H1 (cell line): ENCODE results near the gene RIPPLY2. TPM values are rescaled to one million over a fixed set of nuclear protein-coding genes. Genes with fewer than 3 reads are reported as not detected.
"Not testable (repeated sequence)": the region's sequence is repeated elsewhere in the genome, so short reads cannot be mapped to it uniquely, and the experiment has no call there.

Experiments used
- CTCF ChIA-PET: fragments of 300-600 bp; sonication (Branson Sonifier 250); formaldehyde crosslinking; loops from one replicate; lab custom pipeline; 2021; ENCODE audit not compliant: partially characterized antibody; lab: Charles Lee
- POLR2A ChIA-PET: fragments of 300-600 bp; sonication (Branson Sonifier 250); formaldehyde crosslinking; loops from one replicate; lab custom pipeline; 2021; ENCODE audit warnings: inconsistent platforms; ENCODE audit not compliant: partially characterized antibody; lab: Charles Lee
- DNase-seq, 2 experiments: peaks; one replicate each; pipeline versions ENCODE4 v3.0.0 to v3.0.0-alpha.2; 2010 to 2022; ENCODE audit warnings: low spot score in 2 of 2, low read depth in 1 of 2, mixed read lengths in 1 of 2
- FAIRE-seq: peaks from 2 replicates; lab custom pipeline; 2011; peaks lifted over from hg19 to GRCh38; lab: Jason Lieb, UNC
- H2AFZ ChIP-seq: 2 replicates; pipeline ENCODE4 v1.8.1; 2012; ENCODE audit warnings: low read length, inconsistent platforms
- H2AK5ac ChIP-seq: 2 replicates; pipeline ENCODE4 v1.6.1; 2013; ENCODE audit warnings: low read depth, low read length
- H2BK120ac ChIP-seq: replicated peaks from 2 replicates; pipeline ENCODE3; 2013; ENCODE audit warnings: low read depth, low read length, inconsistent platforms
- H2BK12ac ChIP-seq: 2 replicates; pipeline ENCODE4 v1.6.1; 2013; ENCODE audit warnings: low read depth, low read length
- H2BK15ac ChIP-seq: 2 replicates; pipeline ENCODE4 v1.6.1; 2013; ENCODE audit warnings: low read length
- H2BK20ac ChIP-seq: 2 replicates; pipeline ENCODE4 v1.6.1; 2013; ENCODE audit warnings: low read length
- H2BK5ac ChIP-seq: 2 replicates; pipeline ENCODE4 v1.6.1; 2013; ENCODE audit warnings: low read depth, low read length
- H3K14ac ChIP-seq: 2 replicates; pipeline ENCODE4 v1.6.1; 2013; ENCODE audit warnings: inconsistent platforms; ENCODE audit not compliant: insufficient read length
- H3K18ac ChIP-seq: 2 replicates; pipeline ENCODE4 v1.6.1; 2013; ENCODE audit warnings: low read length; ENCODE audit errors: extremely low read depth
- H3K23ac ChIP-seq: 2 replicates; pipeline ENCODE4 v1.6.1; 2013; ENCODE audit warnings: inconsistent platforms; ENCODE audit not compliant: insufficient read length
- H3K23me2 ChIP-seq: 2 replicates; pipeline ENCODE4 v1.6.1; 2013; ENCODE audit warnings: low read depth, low read length
- H3K27ac ChIP-seq: 2 replicates; pipeline ENCODE4 v1.6.1; 2011; ENCODE audit warnings: low read depth, low read length, inconsistent platforms
- H3K27me3 ChIP-seq, 4 experiments: replicated peaks in 1 of 4; 1 replicate in 1 of 4; 2 replicates in 3 of 4; pipeline versions ENCODE4 v1.6.1 to v1.8.1; 2011 to 2013; ENCODE audit warnings: low read length in 3 of 4, mild to moderate bottlenecking in 3 of 4, inconsistent platforms in 2 of 4, mixed read lengths in 2 of 4, moderate library complexity in 1 of 4; ENCODE audit not compliant: control insufficient read depth in 3 of 4, insufficient read depth in 3 of 4; ENCODE audit errors: extremely low read depth in 1 of 4
- H3K36me3 ChIP-seq, 4 experiments: 2 replicates each; pipeline versions ENCODE4 v1.6.1 to v1.8.1; 2011 to 2013; ENCODE audit warnings: mild to moderate bottlenecking in 4 of 4, low read length in 3 of 4, moderate library complexity in 2 of 4, control low read depth in 1 of 4, inconsistent platforms in 1 of 4; ENCODE audit not compliant: insufficient read depth in 4 of 4, control insufficient read depth in 2 of 4
- H3K4ac ChIP-seq: replicated peaks from 2 replicates; pipeline ENCODE3; 2013; ENCODE audit warnings: low read length, low read depth, mixed read lengths, inconsistent platforms; ENCODE audit not compliant: insufficient read length
- H3K4me1 ChIP-seq, 4 experiments: replicated peaks in 1 of 4; 1 replicate in 1 of 4; 2 replicates in 3 of 4; pipeline versions ENCODE4 v1.6.1 to v1.8.1; 2011 to 2013; ENCODE audit warnings: low read length in 3 of 4, inconsistent platforms in 2 of 4, mixed read lengths in 1 of 4; ENCODE audit not compliant: insufficient read depth in 4 of 4, control insufficient read depth in 3 of 4
- H3K4me2 ChIP-seq, 2 experiments: 2 replicates each; pipeline versions ENCODE4 v1.6.1 to v1.8.1; 2011 to 2013; ENCODE audit warnings: low read depth in 2 of 2, low read length in 2 of 2, control low read depth in 1 of 2, inconsistent platforms in 1 of 2, mild to moderate bottlenecking in 1 of 2; ENCODE audit not compliant: insufficient read depth in 1 of 2
- H3K4me3 ChIP-seq, 4 experiments: fragments of 200-600, 300-600 bp in 1 of 4; sonication (generic), shearing (Covaris generic), sonication (Bioruptor Twin) in 1 of 4; 2 replicates each; pipeline versions ENCODE4 v1.5.1 to v1.8.1; 2011 to 2016; ENCODE audit warnings: low read length in 4 of 4, low read depth in 3 of 4, control low read depth in 2 of 4, inconsistent platforms in 2 of 4, mild to moderate bottlenecking in 2 of 4, mixed read lengths in 1 of 4, moderate library complexity in 1 of 4; ENCODE audit not compliant: insufficient read depth in 2 of 4; ENCODE audit errors: extremely low read depth in 1 of 4
- H3K56ac ChIP-seq: replicated peaks from 2 replicates; pipeline ENCODE3; 2013; ENCODE audit warnings: low read depth, mild to moderate bottlenecking, mixed read lengths, low read length, inconsistent platforms; ENCODE audit not compliant: insufficient read length
- H3K79me1 ChIP-seq: 2 replicates; pipeline ENCODE4 v1.6.1; 2013; ENCODE audit warnings: low read depth, low read length, control low read depth
- H3K79me2 ChIP-seq, 2 experiments: 2 replicates each; pipeline versions ENCODE4 v1.6.1 to v1.8.1; 2012 to 2013; ENCODE audit warnings: low read length in 2 of 2, mild to moderate bottlenecking in 2 of 2, inconsistent platforms in 1 of 2; ENCODE audit not compliant: insufficient read depth in 2 of 2, control insufficient read depth in 1 of 2
- H3K9ac ChIP-seq, 4 experiments: replicated peaks in 1 of 4; 1 replicate in 1 of 4; 2 replicates in 3 of 4; pipeline versions ENCODE4 v1.6.1 to v1.8.1; 2011 to 2013; ENCODE audit warnings: low read depth in 3 of 4, low read length in 3 of 4, control low read depth in 2 of 4, mild to moderate bottlenecking in 2 of 4, moderate library complexity in 2 of 4, inconsistent platforms in 1 of 4; ENCODE audit errors: extremely low read depth in 1 of 4
- H3K9me3 ChIP-seq, 2 experiments: 2 replicates each; pipeline versions ENCODE4 v1.6.1 to v1.8.1; 2012 to 2013; ENCODE audit warnings: mild to moderate bottlenecking in 2 of 2, moderate library complexity in 2 of 2, control low read depth in 1 of 2, inconsistent platforms in 1 of 2, low read depth in 1 of 2, low read length in 1 of 2, mixed read lengths in 1 of 2; ENCODE audit not compliant: insufficient read depth in 2 of 2
- H4K20me1 ChIP-seq, 2 experiments: replicated peaks in 1 of 2; 2 replicates each; pipeline versions ENCODE3 to v1.8.1; 2011 to 2013; ENCODE audit warnings: inconsistent platforms in 2 of 2, low read length in 2 of 2, mild to moderate bottlenecking in 1 of 2; ENCODE audit not compliant: insufficient read depth in 2 of 2, control insufficient read depth in 1 of 2
- H4K5ac ChIP-seq: 2 replicates; pipeline ENCODE4 v1.6.1; 2013; ENCODE audit warnings: low read length, low read depth, mixed read lengths, inconsistent platforms; ENCODE audit not compliant: insufficient read length
- H4K8ac ChIP-seq: 2 replicates; pipeline ENCODE4 v1.8.0; 2013; ENCODE audit warnings: mild to moderate bottlenecking, moderate library complexity, low read length, inconsistent platforms; ENCODE audit not compliant: insufficient read depth; ENCODE audit errors: extremely low read depth
- H4K91ac ChIP-seq: replicated peaks from 2 replicates; pipeline ENCODE3; 2013; ENCODE audit warnings: low read length, mixed read lengths, inconsistent platforms; ENCODE audit not compliant: insufficient read length
- WGBS, 2 experiments: shearing (Covaris generic) in 1 of 2; methylation state at CpG; one replicate each; pipeline versions ENCODE4 v1.1.6 to v1.1.7; 2013 to 2015; ENCODE audit warnings: low lambda C conversion rate in 2 of 2, mixed read lengths in 2 of 2, inconsistent platforms in 1 of 2, low coverage in 1 of 2, missing lambda C conversion rate in 1 of 2; ENCODE audit not compliant: insufficient replicate concordance in 2 of 2, insufficient coverage in 1 of 2, insufficient read length in 1 of 2; ENCODE audit errors: extremely low coverage in 1 of 2, missing lambda C conversion rate in 1 of 2; 5-methylcytosine and 5-hydroxymethylcytosine counted together
- polyA plus RNA-seq, 7 experiments: library from polyadenylated mRNA; depleted of rRNA in 3 of 7; stranded (reverse) in 5 of 7; unstranded in 2 of 7; fragments of >200 nt in 5 of 7; fragments of 200-250 nt in 2 of 7; gene quantifications; 1 replicate in 5 of 7; 2 replicates in 1 of 7; 4 replicates in 1 of 7; pipeline versions ENCODE4 v1.2.1 to v1.2.3, GENCODE V29; 2011 to 2013; ENCODE audit warnings: missing spikeins in 2 of 7, mixed read lengths in 2 of 7
- total RNA-seq: library from RNA; stranded (reverse); fragmentation: NEBNext Ultra II Directional; extraction: Animal tissue kit (Norgen Biotek cat#: 25700); gene quantifications from 2 replicates; pipeline ENCODE4 v1.2.1, GENCODE V29; 2021

RIPPLY2 gene
- total and polyA plus RNA-seq, 2 of the 8 experiments (the other 6 are each of a cell fraction or from before 2014, with no cell fraction given) = 0.74 to 1.5 TPM

- H2AFZ ChIP-seq, H2BK20ac ChIP-seq, H2BK120ac ChIP-seq, H3K23me2 ChIP-seq, POLR2A ChIA-PET, H3K14ac ChIP-seq, H4K20me1 ChIP-seq, H3K27ac ChIP-seq, H2AK5ac ChIP-seq, CTCF ChIA-PET, H3K4me1 ChIP-seq, H3K79me2 ChIP-seq, H4K8ac ChIP-seq, H2BK15ac ChIP-seq, H3K18ac ChIP-seq, H4K91ac ChIP-seq, H3K36me3 ChIP-seq, H3K9me3 ChIP-seq, H3K23ac ChIP-seq, H3K4ac ChIP-seq, H3K9ac ChIP-seq, H3K56ac ChIP-seq, DNase-seq, H2BK5ac ChIP-seq, H2BK12ac ChIP-seq, H4K5ac ChIP-seq, FAIRE-seq, H3K4me3 ChIP-seq, H3K4me2 ChIP-seq, H3K79me1 ChIP-seq, H3K27me3 ChIP-seq: not testable (repeated sequence)
- 83% methylated on average over 1 of the region's 2 CpGs; no CpG with 5 or more reads in 1 of the 2 experiments for WGBS, 2 experiments
Observed at GRCh38 chr6:83897094-83897493, 43.9 kb downstream of the RIPPLY2 start.
